ENCODE results near the gene GMNC. TPM values are rescaled to one million over a fixed set of nuclear protein-coding genes. Genes with fewer than 3 reads are reported as not detected.
A peak's percentile ranks its signal among the peaks of the same experiment; 100 is the strongest.

The GMNC gene
- total and polyA plus RNA-seq, 10 of the 15 experiments (the other 5 are each of a cell fraction or from before 2014, with no cell fraction given) = not detected

- no peak for ATAC-seq
- H3K27ac ChIP-seq (ENCODE audit: control insufficient read depth, insufficient read depth) = no peak overlapping the region
- FAIRE-seq = no peak
- H3K36me3 ChIP-seq (ENCODE audit: control insufficient read depth in 2 of 2, insufficient read depth in 2 of 2, low read length in 1 of 2) = no peaks in the 10 kb centered on the region
- H3K9ac ChIP-seq (ENCODE audit: control insufficient read depth, insufficient read depth, low read length) = no peak overlapping the region
- POLR2A ChIA-PET = no interaction called here
- no TSS peak for BruUV-seq (replicated peaks)
- H4K20me1 ChIP-seq (ENCODE audit: control insufficient read depth, insufficient read depth) = no peaks in the 10 kb centered on the region
- SMC1A ChIA-PET (ENCODE audit: uncharacterized antibody, unreplicated experiment) = no interaction called here
- 21% methylated on average over 3 of the region's 4 CpGs for WGBS (ENCODE audit: insufficient coverage, insufficient replicate concordance, low lambda C conversion rate, missing lambda C conversion rate)
- RAD21 ChIA-PET (ENCODE audit: unreplicated experiment) = no interaction called here
- no peaks in the 10 kb centered on the region for H3K9me3 ChIP-seq (replicated peaks; ENCODE audit: control insufficient read depth, insufficient read depth, low read length)
- in situ Hi-C loops (cut with MboI) (no loop called here), intact Hi-C loops (cut with micrococcal nuclease; ENCODE audit: unreplicated experiment) (no loop called here)
- no peak for DNase-seq (ENCODE audit: low read depth, low spot score)
- no peaks in the 10 kb centered on the region for H3K4me1 ChIP-seq (ENCODE audit: control insufficient read depth, insufficient read depth, low read length)
- no peak overlapping the region for H3K4me2 ChIP-seq (ENCODE audit: control insufficient read depth, insufficient read depth)
- TF ChIP-seq SKIL (IDR thresholded peaks at IDR 0.05; ENCODE audit: low read depth, poor library complexity, severe bottlenecking) = no peak
- no peak for TF ChIP-seq ZBTB33 (IDR thresholded peaks at IDR 0.05)
- TF ChIP-seq IRF5 (IDR thresholded peaks at IDR 0.05; ENCODE audit: borderline replicate concordance) = no peak
- no peak for TF ChIP-seq IRF3 (IDR thresholded peaks at IDR 0.05)
- TF ChIP-seq CHD4 (IDR thresholded peaks at IDR 0.05) = no peak
- no peak for TF ChIP-seq CBX3 (IDR thresholded peaks at IDR 0.05; ENCODE audit: borderline replicate concordance, low read depth)
- TF ChIP-seq BCL3 (IDR thresholded peaks at IDR 0.05; ENCODE audit: borderline replicate concordance, insufficient read depth, low read depth, low read length, poor library complexity, severe bottlenecking) = no peak
- TF ChIP-seq REST (IDR thresholded peaks at IDR 0.05; ENCODE audit: low read depth, low read length) = peak; percentile 76
- no peak for TF ChIP-seq HSF1 (IDR thresholded peaks at IDR 0.05; ENCODE audit: low read depth, low read length)
- H3K79me2 ChIP-seq (ENCODE audit: control insufficient read depth, insufficient read depth, low read length) = no peaks in the 10 kb centered on the region
- no peak overlapping the region for H3K4me3 ChIP-seq
- CTCF ChIA-PET = no interaction called here
- H2AFZ ChIP-seq (ENCODE audit: control insufficient read depth, low read depth, low read length) = no peak overlapping the region
- H3K27me3 ChIP-seq (replicated peaks in 1 of 2; ENCODE audit: control insufficient read depth in 2 of 2, insufficient read depth in 2 of 2, low read length in 1 of 2) = no peaks in the 10 kb centered on the region
Measured at GRCh38 chr3:190840146-190840545, 22.3 kb downstream of the GMNC start.

Data from GM12878 (cell line).